ENCODE measurements around the gene ELP1. TPM values are rescaled to one million over a fixed set of nuclear protein-coding genes. Genes with fewer than 3 reads are reported as not detected.

The ELP1 gene
- total RNA-seq, 3 donors from 2014 or later (not counting 1 experiment from before 2014, with no cell fraction given), result 21.8 to 33.0 (median 28.2) TPM

GRCh38 chr9:108832179-108832500 is 101.8 kb downstream of the ELP1 start:
- Histone ChIP-seq H3K27me3 (ENCODE audit: control insufficient read depth, insufficient read depth, low read length) (no peaks in the 10 kb centered on the region), H3K4me3 (ENCODE audit: low read length) (no peak overlapping the region), H3K4me1 (ENCODE audit: control insufficient read depth, insufficient read depth, low read length) (no peaks in the 10 kb centered on the region), H3K27ac (ENCODE audit: low read length) (no peak overlapping the region), H3K9me3 (ENCODE audit: control insufficient read depth, insufficient read depth, low read length) (no peaks in the 10 kb centered on the region), H3K36me3 (ENCODE audit: control insufficient read depth, insufficient read depth, low read length) (no peaks in the 10 kb centered on the region)
- DNase-seq, result no peak
- H3K9me3 Mint-ChIP-seq, result no peaks in the 10 kb centered on the region
- no peaks in the 10 kb centered on the region for H3K36me3 Mint-ChIP-seq
- 97% methylated on average over 3 of the region's 3 CpGs for WGBS (ENCODE audit: insufficient coverage)
- intact Hi-C loops (cut with micrococcal nuclease), result no loop called here
- no peak for ATAC-seq
- no peak overlapping the region for H3K4me3 Mint-ChIP-seq
- no peak overlapping the region for H3K27ac Mint-ChIP-seq
- H3K4me1 Mint-ChIP-seq, result peaks cover 6 to 8% of the 10 kb centered on the region in 2 donors
- TF ChIP-seq CTCF (IDR thresholded peaks at IDR 0.05), result no peak
- peaks cover 9% of the 10 kb centered on the region in 2 donors for H3K27me3 Mint-ChIP-seq (ENCODE audit: low read depth in 2 of 2)

GRCh38 chr9:108831496-108832178 is 102.3 kb downstream of the ELP1 start:
- H3K9me3 ChIP-seq (ENCODE audit: control insufficient read depth, insufficient read depth, low read length), result no peaks in the 10 kb centered on the region
- no peak overlapping the region for H3K4me3 ChIP-seq (ENCODE audit: low read length)
- DNase-seq, result no peak
- H3K27me3 ChIP-seq (ENCODE audit: control insufficient read depth, insufficient read depth, low read length), result no peaks in the 10 kb centered on the region
- Mint-ChIP-seq H3K4me1 (peaks cover 6 to 8% of the 10 kb centered on the region in 2 donors), H3K4me3 (no peak overlapping the region), H3K27ac (no peak overlapping the region), H3K36me3 (no peaks in the 10 kb centered on the region), H3K9me3 (no peaks in the 10 kb centered on the region), H3K27me3 (ENCODE audit: low read depth in 2 of 2) (peaks cover 9% of the 10 kb centered on the region in 2 donors)
- H3K27ac ChIP-seq (ENCODE audit: low read length), result no peak overlapping the region
- intact Hi-C loops (cut with micrococcal nuclease), result no loop called here
- no peaks in the 10 kb centered on the region for H3K4me1 ChIP-seq (ENCODE audit: control insufficient read depth, insufficient read depth, low read length)
- 89% methylated on average over 1 of the region's 1 CpG for WGBS (ENCODE audit: insufficient coverage)
- no peak for ATAC-seq
- no peak for TF ChIP-seq CTCF (IDR thresholded peaks at IDR 0.05)
- no peaks in the 10 kb centered on the region for H3K36me3 ChIP-seq (ENCODE audit: control insufficient read depth, insufficient read depth, low read length)

DNA sequence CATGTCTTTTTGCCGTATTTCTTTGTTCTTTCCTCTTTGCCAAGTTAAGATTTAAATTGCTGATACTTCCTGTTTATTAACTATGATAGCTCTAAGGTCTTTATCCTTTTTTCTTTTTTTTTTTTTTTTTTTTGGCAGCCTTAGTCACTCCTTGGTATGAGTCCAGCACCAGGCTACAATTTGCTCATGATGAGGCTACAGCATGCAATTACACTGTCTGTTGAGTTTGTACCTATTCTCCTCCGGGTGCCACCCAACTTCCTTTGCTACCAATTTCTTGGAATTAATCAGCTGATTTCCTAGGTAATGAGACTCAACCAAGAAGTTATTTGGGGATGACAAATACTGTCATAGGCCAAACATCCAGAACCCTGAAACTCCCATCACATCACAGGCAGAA is 103.7 kb downstream of the ELP1 start:
- no peaks in the 10 kb centered on the region for H3K27me3 ChIP-seq (ENCODE audit: control insufficient read depth, insufficient read depth, low read length)
- intact Hi-C loops (cut with micrococcal nuclease), result no loop called here
- H3K4me3 Mint-ChIP-seq, result no peak overlapping the region
- no peak overlapping the region for H3K27ac Mint-ChIP-seq
- peaks cover 9 to 20% of the 10 kb centered on the region in 2 donors for H3K27me3 Mint-ChIP-seq (ENCODE audit: low read depth in 2 of 2)
- H3K27ac ChIP-seq (ENCODE audit: low read length), result no peak overlapping the region
- no peaks in the 10 kb centered on the region for H3K4me1 ChIP-seq (ENCODE audit: control insufficient read depth, insufficient read depth, low read length)
- no peak for TF ChIP-seq CTCF (IDR thresholded peaks at IDR 0.05)
- 89% methylated on average over 2 of the region's 2 CpGs for WGBS (ENCODE audit: insufficient coverage)
- no peaks in the 10 kb centered on the region for H3K9me3 Mint-ChIP-seq
- H3K36me3 ChIP-seq (ENCODE audit: control insufficient read depth, insufficient read depth, low read length), result no peaks in the 10 kb centered on the region
- H3K36me3 Mint-ChIP-seq, result no peaks in the 10 kb centered on the region
- peaks cover 6 to 7% of the 10 kb centered on the region in 2 donors for H3K4me1 Mint-ChIP-seq
- ATAC-seq (no peak), DNase-seq (no peak)
- H3K4me3 ChIP-seq (ENCODE audit: low read length), result no peak overlapping the region
- no peaks in the 10 kb centered on the region for H3K9me3 ChIP-seq (ENCODE audit: control insufficient read depth, insufficient read depth, low read length)

DNA sequence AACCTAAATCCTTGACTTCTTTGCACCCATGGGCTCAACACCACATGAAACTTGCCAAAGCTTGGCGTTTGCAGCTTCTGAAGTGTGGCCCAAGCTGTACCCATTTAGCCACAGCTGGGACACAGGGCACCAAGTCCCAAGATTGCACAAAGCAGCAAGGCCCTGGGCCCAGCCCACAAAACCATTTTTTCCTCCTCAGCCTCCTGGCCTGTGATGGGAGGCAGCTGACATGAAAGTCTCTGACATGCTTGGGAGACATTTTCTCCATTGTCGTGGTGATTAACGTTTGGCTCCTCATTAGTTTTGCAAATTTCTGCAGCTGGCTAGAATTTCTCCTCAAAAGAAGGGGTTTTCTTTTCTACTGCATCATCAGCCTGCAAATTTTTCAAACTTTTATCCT is 110.1 kb downstream of the ELP1 start:
- ATAC-seq, result no peak
- no peak overlapping the region for H3K27ac Mint-ChIP-seq
- Histone ChIP-seq H3K27ac (ENCODE audit: low read length) (no peak overlapping the region), H3K9me3 (ENCODE audit: control insufficient read depth, insufficient read depth, low read length) (peaks cover 9% of the 10 kb centered on the region), H3K4me3 (ENCODE audit: low read length) (no peak overlapping the region), H3K27me3 (ENCODE audit: control insufficient read depth, insufficient read depth, low read length) (no peaks in the 10 kb centered on the region), H3K4me1 (ENCODE audit: control insufficient read depth, insufficient read depth, low read length) (no peaks in the 10 kb centered on the region), H3K36me3 (ENCODE audit: control insufficient read depth, insufficient read depth, low read length) (no peaks in the 10 kb centered on the region)
- H3K4me1 Mint-ChIP-seq, result no peaks in the 10 kb centered on the region
- H3K9me3 Mint-ChIP-seq, result no peaks in the 10 kb centered on the region
- no peaks in the 10 kb centered on the region for H3K36me3 Mint-ChIP-seq
- no peak for TF ChIP-seq CTCF (IDR thresholded peaks at IDR 0.05)
- peaks cover 9 to 20% of the 10 kb centered on the region in 2 donors for H3K27me3 Mint-ChIP-seq (ENCODE audit: low read depth in 2 of 2)
- 79% methylated on average over 3 of the region's 3 CpGs for WGBS (ENCODE audit: insufficient coverage)
- no peak for DNase-seq
- no peak overlapping the region for H3K4me3 Mint-ChIP-seq
- intact Hi-C loops (cut with micrococcal nuclease), result no loop called here

Data from natural killer cell (primary cell).